ENCODE results near the gene TRAPPC12. TPM values are rescaled to one million over a fixed set of nuclear protein-coding genes. Genes with fewer than 3 reads are reported as not detected.

TRAPPC12 gene
- total RNA-seq, 4 donors from 2014 or later = 93.0 to 198 (median 108) TPM

DNA sequence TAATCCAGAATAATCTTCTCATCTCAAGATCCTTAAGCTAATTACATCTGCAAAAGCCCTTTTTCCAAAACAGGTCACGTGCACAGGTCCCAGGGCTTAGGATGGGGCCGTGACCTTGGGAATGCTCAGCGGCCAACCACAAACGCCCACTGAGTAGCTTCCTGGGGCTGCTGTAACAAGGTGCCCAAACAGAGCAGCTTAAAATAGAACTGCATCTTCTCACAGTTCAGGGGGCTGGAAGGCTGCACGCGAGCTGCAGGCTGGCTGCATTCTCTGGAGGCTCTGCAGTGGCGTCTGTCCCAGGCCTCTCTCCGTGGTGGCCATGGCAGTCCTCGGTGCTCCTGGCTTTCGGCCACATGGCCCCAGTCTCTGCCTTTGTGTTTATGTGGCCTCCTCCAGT is 107.9 kb downstream of the TRAPPC12 start:
- Histone ChIP-seq H3K27ac (peak overlapping the region in 1 of 3 donors; percentile 88), H3K36me3 (peaks cover 2 to 4% of the 10 kb centered on the region in 2 donors), H3K4me3 (replicated peaks in 1 of 3) (no peak overlapping the region), H3K9me3 (no peaks in the 10 kb centered on the region), H3K4me1 (peaks cover 10 to 19% of the 10 kb centered on the region in 2 donors), H3K27me3 (no peaks in the 10 kb centered on the region)
- 68 to 89% methylated on average over 9 to 10 of the region's 10 CpGs for WGBS, 2 donors
- intact Hi-C loops (cut with DNase I) = no loop called here
- no peak for TF ChIP-seq POLR2A (IDR thresholded peaks at IDR 0.05)
- TF ChIP-seq, protein P1, sequence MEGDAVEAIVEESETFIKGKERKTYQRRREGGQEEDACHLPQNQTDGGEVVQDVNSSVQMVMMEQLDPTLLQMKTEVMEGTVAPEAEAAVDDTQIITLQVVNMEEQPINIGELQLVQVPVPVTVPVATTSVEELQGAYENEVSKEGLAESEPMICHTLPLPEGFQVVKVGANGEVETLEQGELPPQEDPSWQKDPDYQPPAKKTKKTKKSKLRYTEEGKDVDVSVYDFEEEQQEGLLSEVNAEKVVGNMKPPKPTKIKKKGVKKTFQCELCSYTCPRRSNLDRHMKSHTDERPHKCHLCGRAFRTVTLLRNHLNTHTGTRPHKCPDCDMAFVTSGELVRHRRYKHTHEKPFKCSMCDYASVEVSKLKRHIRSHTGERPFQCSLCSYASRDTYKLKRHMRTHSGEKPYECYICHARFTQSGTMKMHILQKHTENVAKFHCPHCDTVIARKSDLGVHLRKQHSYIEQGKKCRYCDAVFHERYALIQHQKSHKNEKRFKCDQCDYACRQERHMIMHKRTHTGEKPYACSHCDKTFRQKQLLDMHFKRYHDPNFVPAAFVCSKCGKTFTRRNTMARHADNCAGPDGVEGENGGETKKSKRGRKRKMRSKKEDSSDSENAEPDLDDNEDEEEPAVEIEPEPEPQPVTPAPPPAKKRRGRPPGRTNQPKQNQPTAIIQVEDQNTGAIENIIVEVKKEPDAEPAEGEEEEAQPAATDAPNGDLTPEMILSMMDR (IDR thresholded peaks at IDR 0.05) = no peak
- DNase-seq = no peak

DNA sequence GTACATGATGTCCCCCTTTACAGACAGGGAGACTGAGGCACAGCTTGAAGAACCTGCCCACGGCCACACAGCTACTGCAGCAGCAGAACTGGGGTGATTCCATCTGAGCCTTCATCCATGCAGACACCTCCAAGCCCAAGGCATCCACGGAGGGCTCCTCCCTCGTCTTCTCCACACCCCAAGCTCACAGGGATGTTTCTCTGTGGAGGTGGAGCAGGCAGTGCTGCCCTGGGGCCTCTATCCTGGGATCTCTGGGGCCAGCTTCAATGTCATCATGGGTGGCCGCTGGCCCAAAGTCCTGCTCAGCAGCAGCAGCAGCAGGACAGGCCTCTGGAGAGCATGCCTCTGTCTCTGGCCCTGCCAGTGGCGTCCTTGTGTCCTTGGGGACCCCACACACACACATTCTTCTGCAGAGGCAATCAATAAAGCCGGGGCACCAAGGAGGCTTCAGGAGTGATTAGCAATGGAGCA is 108.6 kb downstream of the TRAPPC12 start:
- intact Hi-C loops (cut with DNase I) = no loop called here
- 76 to 90% methylated on average over 6 of the region's 6 CpGs for WGBS, 2 donors
- no peaks in the 10 kb centered on the region for H3K27me3 ChIP-seq
- H3K4me3 ChIP-seq (replicated peaks in 1 of 3) = no peak overlapping the region
- peaks cover 0 to 4% of the 10 kb centered on the region in 2 donors for H3K36me3 ChIP-seq
- H3K9me3 ChIP-seq = no peaks in the 10 kb centered on the region
- DNase-seq = no peak
- peak overlapping the region; percentile 75 to 91 (median 88) for H3K27ac ChIP-seq
- H3K4me1 ChIP-seq = peaks cover 10 to 19% of the 10 kb centered on the region in 2 donors
- no peak for TF ChIP-seq POLR2A (IDR thresholded peaks at IDR 0.05)
- TF ChIP-seq, protein P1 (IDR thresholded peaks at IDR 0.05) = no peak

DNA sequence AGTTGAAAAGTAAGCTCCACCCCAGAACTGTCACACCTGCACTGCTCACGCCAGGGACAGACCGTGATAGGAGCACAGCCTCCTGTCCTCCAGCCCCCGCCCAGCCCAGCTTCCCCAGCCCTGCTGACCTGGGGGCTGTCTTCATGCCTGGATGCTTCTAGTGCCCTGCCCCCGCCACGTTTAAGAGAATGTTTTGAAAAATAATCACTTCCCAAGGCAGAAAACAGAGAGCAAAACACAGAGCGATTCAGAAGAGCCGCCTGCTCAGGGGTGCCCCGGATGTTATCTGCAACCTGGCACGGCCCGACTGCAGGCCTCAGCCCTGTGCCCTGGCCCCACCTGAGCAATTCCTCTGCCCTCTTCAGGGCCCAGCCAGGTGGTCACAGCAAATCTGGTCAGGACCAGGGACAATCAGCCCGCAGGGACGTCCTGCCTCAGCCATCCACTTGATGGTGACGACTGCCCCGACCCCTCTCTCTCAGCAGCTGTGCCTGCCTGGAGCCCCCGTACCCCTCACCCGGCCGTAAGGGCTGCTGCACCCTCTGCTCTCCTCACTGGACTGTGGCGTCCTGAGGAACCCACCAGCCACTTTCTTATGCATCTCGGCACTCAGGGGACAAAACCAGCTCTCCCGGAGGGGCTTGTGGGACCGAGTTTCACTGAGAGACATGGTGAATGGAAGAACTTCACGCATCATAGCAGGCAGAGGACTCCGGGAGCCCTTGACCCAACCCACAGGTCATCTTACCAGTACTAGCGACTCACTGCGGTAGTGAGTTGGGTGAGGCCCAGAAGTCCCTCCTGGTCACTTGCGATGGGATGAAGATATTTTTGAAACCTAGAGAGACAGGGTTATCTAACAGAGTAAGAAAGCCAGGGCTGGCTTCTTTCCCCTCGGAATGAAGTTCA is 109.6 kb downstream of the TRAPPC12 start:
- Histone ChIP-seq H3K36me3 (peaks cover 0 to 4% of the 10 kb centered on the region in 2 donors), H3K9me3 (no peaks in the 10 kb centered on the region), H3K27ac (peak overlapping the region; percentile 75 to 91 (median 88)), H3K27me3 (no peaks in the 10 kb centered on the region), H3K4me3 (replicated peaks in 1 of 3) (no peak overlapping the region), H3K4me1 (peaks cover 6 to 19% of the 10 kb centered on the region in 2 donors)
- peak; percentile 85 to 90 for DNase-seq
- peak in 1 of 2 donors; percentile 19 for TF ChIP-seq POLR2A (IDR thresholded peaks at IDR 0.05)
- TF ChIP-seq, protein P1 (IDR thresholded peaks at IDR 0.05) = no peak
- intact Hi-C loops (cut with DNase I) = no loop called here
- 45 to 61% methylated on average over 17 to 27 of the region's 27 CpGs for WGBS, 2 donors

DNA sequence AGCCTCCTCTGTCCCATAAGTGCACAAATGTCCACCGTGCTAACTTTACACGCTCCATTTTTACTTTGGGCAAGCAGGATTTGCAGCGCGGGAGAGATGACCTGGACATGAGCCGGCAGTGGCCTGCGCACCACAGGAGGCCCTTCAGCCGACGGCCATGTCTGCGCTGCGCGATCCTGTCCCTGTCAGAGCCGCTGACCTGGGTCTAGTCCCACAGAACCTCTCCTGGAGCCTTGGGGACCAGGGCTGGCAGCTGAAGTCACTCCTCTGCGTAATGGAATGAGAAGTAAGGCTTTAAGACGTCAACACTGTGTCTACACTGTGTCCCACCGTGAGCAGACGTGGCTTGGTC is 110.2 kb downstream of the TRAPPC12 start:
- Histone ChIP-seq H3K27ac (peak overlapping the region in 2 of 3 donors; percentile 75 to 88), H3K4me3 (replicated peaks in 1 of 3) (no peak overlapping the region), H3K4me1 (peaks cover 6 to 19% of the 10 kb centered on the region in 2 donors), H3K36me3 (peaks cover 0 to 4% of the 10 kb centered on the region in 2 donors), H3K9me3 (no peaks in the 10 kb centered on the region), H3K27me3 (no peaks in the 10 kb centered on the region)
- DNase-seq = no peak
- no peak for TF ChIP-seq POLR2A (IDR thresholded peaks at IDR 0.05)
- TF ChIP-seq, protein P1 (IDR thresholded peaks at IDR 0.05) = no peak
- 91 to 92% methylated on average over 14 to 16 of the region's 16 CpGs for WGBS, 2 donors
- intact Hi-C loops (cut with DNase I) = no loop called here

Data from thyroid gland (tissue), 4 donors.